Activated CD4-positive, alpha-beta T cell treated with anti-CD3 and anti-CD28 coated beads for 4 hours (primary cell): ENCODE results near the gene CD58.
"Not testable (repeated sequence)": the region's sequence is repeated elsewhere in the genome, so short reads cannot be mapped to it uniquely, and the experiment has no call there.

ENCODE experiments used
- DNase-seq, 2 donors: peaks; one replicate each; pipeline ENCODE4 v3.0.0-alpha.2; 2020

Gene CD58

GRCh38 chr1:116591951-116592605 lies 21.3 kb upstream of the CD58 start:
- not testable (repeated sequence) for DNase-seq

GRCh38 chr1:116591006-116591950 lies 20.5 kb upstream of the CD58 start:
- DNase-seq: not testable (repeated sequence)

- not testable (repeated sequence) for DNase-seq
These were observed 19.7 kb upstream of the CD58 start for GRCh38 chr1:116590359-116591005.

- DNase-seq: not testable (repeated sequence)
These were observed 18.4 kb upstream of the CD58 start for GRCh38 chr1:116589101-116589735.

GRCh38 chr1:116587501-116588227 lies 16.8 kb upstream of the CD58 start:
- DNase-seq: no peak

GRCh38 chr1:116586741-116587143 lies 15.9 kb upstream of the CD58 start:
- no peak for DNase-seq

GRCh38 chr1:116585886-116586285 lies 15.1 kb upstream of the CD58 start:
- no peak for DNase-seq

- no peak for DNase-seq
These were observed 10.6 kb upstream of the CD58 start for GRCh38 chr1:116581323-116581885.

GRCh38 chr1:116580446-116581322 lies 9.9 kb upstream of the CD58 start:
- no peak for DNase-seq

GRCh38 chr1:116579259-116579875 lies 8.5 kb upstream of the CD58 start:
- no peak for DNase-seq

- DNase-seq: no peak
These were observed 7.8 kb upstream of the CD58 start for GRCh38 chr1:116578581-116578980.

GRCh38 chr1:116577759-116578314 lies 7.0 kb upstream of the CD58 start:
- DNase-seq: no peak

- DNase-seq: peak; percentile 39 to 62
These were observed 3.9 kb upstream of the CD58 start for GRCh38 chr1:116574581-116575291.

GRCh38 chr1:116573431-116574095 lies 2.7 kb upstream of the CD58 start:
- no peak for DNase-seq

GRCh38 chr1:116572771-116573430 lies 2.1 kb upstream of the CD58 start:
- DNase-seq: no peak

- DNase-seq: no peak
These were observed 1.3 kb upstream of the CD58 start for GRCh38 chr1:116572099-116572498.

GRCh38 chr1:116571215-116571919 lies 541 bp upstream of the CD58 start:
- no peak for DNase-seq
